ENCODE measurements around the gene APAF1. TPM values are rescaled to one million over a fixed set of nuclear protein-coding genes. Genes with fewer than 3 reads are reported as not detected.

APAF1 gene
- polyA plus RNA-seq, 1 of the 3 experiments (the other 2 are of a cell fraction), result 3.3 TPM

GRCh38 chr12:98719515-98720504 lies 74.7 kb downstream of the APAF1 start:
- peaks cover 2% of the 10 kb centered on the region for H3F3A ChIP-seq (replicated peaks; ENCODE audit: insufficient read depth)
- DNase-seq, result no peak
- WGBS (ENCODE audit: low lambda C conversion rate), result 96% methylated on average over 6 of the region's 6 CpGs
- ChIA-PET CTCF (interaction anchor here (1.0 to 1.9 kb wide), 3 partner anchors 10 to 279 kb away, joined by 3 to 7 read pairs (median 3); no protein-coding TSS in a partner anchor), POLR2A (no interaction called here)
- H3K9me2 ChIP-seq, result no peaks in the 10 kb centered on the region
- H3K4me1 ChIP-seq (ENCODE audit: control insufficient read depth in 1 of 2, insufficient read depth in 2 of 2, low read depth in 1 of 2, low read length in 1 of 2), result peaks cover 0 to 6% of the 10 kb centered on the region in 2 experiments; a peak in 1 of 4 replicates
- H3K36me3 ChIP-seq (replicated peaks in 1 of 2; ENCODE audit: control insufficient read depth in 1 of 2, insufficient read depth in 2 of 2, low read length in 1 of 2), result peaks cover 22 to 57% of the 10 kb centered on the region in 2 experiments
- no peak for TF ChIP-seq CHD2 (IDR thresholded peaks at IDR 0.05; ENCODE audit: low read length, partially characterized antibody)
- TF ChIP-seq IRF3 (IDR thresholded peaks at IDR 0.05; ENCODE audit: low read depth, low read length), result no peak
- no peak for TF ChIP-seq NRF1 (IDR thresholded peaks at IDR 0.05; ENCODE audit: low read depth, low read length)
- TF ChIP-seq YY1 (IDR thresholded peaks at IDR 0.05; ENCODE audit: low read depth), result no peak
- TF ChIP-seq TAF1 (IDR thresholded peaks at IDR 0.05; ENCODE audit: borderline replicate concordance, low read depth, low read length), result no peak
- TF ChIP-seq SIN3A (IDR thresholded peaks at IDR 0.05; ENCODE audit: borderline replicate concordance, low read depth, low read length), result no peak
- no peak for TF ChIP-seq MEF2A (IDR thresholded peaks at IDR 0.05; ENCODE audit: borderline replicate concordance, low read depth)
- TF ChIP-seq USF1 (IDR thresholded peaks at IDR 0.05; ENCODE audit: borderline replicate concordance, low read depth), result no peak
- TF ChIP-seq CTCF (IDR thresholded peaks at IDR 0.05), result no peak
- H3K9ac ChIP-seq, result no peak overlapping the region
- no peaks in the 10 kb centered on the region for H3K9me3 ChIP-seq
- no peak overlapping the region for H2AFZ ChIP-seq (ENCODE audit: low read depth)
- no peak overlapping the region for H3K4me3 ChIP-seq (ENCODE audit: low read depth in 2 of 2, low read length in 1 of 2)
- no peaks in the 10 kb centered on the region for H3K27me3 ChIP-seq (ENCODE audit: insufficient read depth)
- no peak overlapping the region for H3K27ac ChIP-seq (ENCODE audit: low read depth in 2 of 2, low read length in 1 of 2)
- no peaks in the 10 kb centered on the region for H3K79me2 ChIP-seq (ENCODE audit: insufficient read depth)
- no peak overlapping the region for H3K4me2 ChIP-seq
- no peaks in the 10 kb centered on the region for H4K20me1 ChIP-seq (ENCODE audit: insufficient read depth)

GRCh38 chr12:98721204-98721702 lies 76.2 kb downstream of the APAF1 start:
- WGBS (ENCODE audit: low lambda C conversion rate), result 98% methylated on average over 2 of the region's 2 CpGs
- CTCF ChIA-PET, result interaction anchor here (0.9 to 1.9 kb wide), 3 partner anchors 11 to 22 kb away, joined by 3 to 6 read pairs (median 3); no protein-coding TSS in a partner anchor
- TF ChIP-seq MXI1 (IDR thresholded peaks at IDR 0.05; ENCODE audit: low read depth, low read length) (no peak), FOXJ3 (CRISPR knock-in tag; IDR thresholded peaks at IDR 0.05) (no peak), RFX5 (IDR thresholded peaks at IDR 0.05; ENCODE audit: low read length) (no peak), USF1 (IDR thresholded peaks at IDR 0.05; ENCODE audit: borderline replicate concordance, low read depth) (no peak), IRF3 (IDR thresholded peaks at IDR 0.05; ENCODE audit: low read depth, low read length) (no peak)
- no peak overlapping the region for H3K27ac ChIP-seq (ENCODE audit: low read depth in 2 of 2, low read length in 1 of 2)
- no peak overlapping the region for H3K4me2 ChIP-seq
- peaks cover 0 to 17% of the 10 kb centered on the region in 2 experiments; a peak in 2 of 4 replicates for H3K4me1 ChIP-seq (ENCODE audit: control insufficient read depth in 1 of 2, insufficient read depth in 2 of 2, low read depth in 1 of 2, low read length in 1 of 2)
- H4K20me1 ChIP-seq (ENCODE audit: insufficient read depth), result no peaks in the 10 kb centered on the region
- peaks cover 20 to 54% of the 10 kb centered on the region in 2 experiments for H3K36me3 ChIP-seq (replicated peaks in 1 of 2; ENCODE audit: control insufficient read depth in 1 of 2, insufficient read depth in 2 of 2, low read length in 1 of 2)
- no peaks in the 10 kb centered on the region for H3K9me3 ChIP-seq
- peaks cover 15% of the 10 kb centered on the region for H3F3A ChIP-seq (replicated peaks; ENCODE audit: insufficient read depth)
- no peaks in the 10 kb centered on the region for H3K79me2 ChIP-seq (ENCODE audit: insufficient read depth)
- H3K4me3 ChIP-seq (ENCODE audit: low read depth in 2 of 2, low read length in 1 of 2), result no peak overlapping the region
- no peak for DNase-seq
- no peaks in the 10 kb centered on the region for H3K27me3 ChIP-seq (ENCODE audit: insufficient read depth)
- H2AFZ ChIP-seq (ENCODE audit: low read depth), result no peak overlapping the region
- no peaks in the 10 kb centered on the region for H3K9me2 ChIP-seq
- no peak overlapping the region for H3K9ac ChIP-seq
- POLR2A ChIA-PET, result no interaction called here

Data from SK-N-SH (cell line).